PC-9 (cell line): ENCODE measurements around the gene STARD10. TPM values are rescaled to one million over a fixed set of nuclear protein-coding genes. Genes with fewer than 3 reads are reported as not detected.

Experiments used
- BruUV-seq: library from RNA; stranded (reverse); fragments of 400-500 nt; replicated peaks from 2 replicates; lab custom pipeline; 2021; lab: Mats Ljungman, UMichigan
- CTCF ChIA-PET: fragments of 300-600 bp; sonication (Branson Sonifier 250); formaldehyde crosslinking; loops from one replicate; lab custom pipeline; 2022; ENCODE audit warnings: antibody characterized with exemption; lab: Charles Lee
- POLR2A ChIA-PET: fragments of 300-600 bp; sonication (Branson Sonifier 250); formaldehyde crosslinking; loops from one replicate; lab custom pipeline; 2022; ENCODE audit warnings: antibody characterized with exemption; ENCODE audit not compliant: unreplicated experiment; lab: Charles Lee
- DNase-seq, 2 experiments: peaks; one replicate each; pipeline versions ENCODE4 v3.0.0 to v3.0.0-alpha.2; 2015 to 2022; ENCODE audit warnings: mixed read lengths in 1 of 2
- H2AFZ ChIP-seq: fragments of 200-600 bp; sonication (generic); 2 replicates; pipeline ENCODE4 v1.8.1; 2017; ENCODE audit warnings: antibody characterized with exemption
- H3F3A ChIP-seq: fragments of 200-600 bp; sonication (generic); 2 replicates; pipeline ENCODE4 v1.8.1; 2017; ENCODE audit warnings: antibody characterized with exemption, mild to moderate bottlenecking, low read depth; ENCODE audit not compliant: insufficient read depth
- H3K27ac ChIP-seq: fragments of 200-600 bp; sonication (generic); 2 replicates; pipeline ENCODE4 v1.6.1; 2016; ENCODE audit warnings: mixed run types
- H3K27me3 ChIP-seq: fragments of 200-600 bp; sonication (generic); 2 replicates; pipeline ENCODE4 v1.6.1; 2016; ENCODE audit warnings: low read depth, mixed run types; ENCODE audit not compliant: insufficient read depth
- H3K36me3 ChIP-seq: fragments of 200-600 bp; sonication (generic); 2 replicates; pipeline ENCODE4 v1.6.1; 2016; ENCODE audit warnings: low read depth, mixed run types
- H3K4me1 ChIP-seq: fragments of 200-600 bp; sonication (generic); replicated peaks from 2 replicates; pipeline ENCODE4 v1.6.1; 2016; ENCODE audit warnings: mixed run types; ENCODE audit not compliant: insufficient read depth
- H3K4me2 ChIP-seq: fragments of 200-600 bp; sonication (generic); 2 replicates; pipeline ENCODE4 v1.6.1; 2017; ENCODE audit warnings: mixed run types
- H3K4me3 ChIP-seq: fragments of 200-600 bp; sonication (generic); 2 replicates; pipeline ENCODE4 v1.6.1; 2016; ENCODE audit warnings: mixed run types
- H3K79me2 ChIP-seq: fragments of 200-600 bp; sonication (generic); 2 replicates; pipeline ENCODE4 v1.6.1; 2017; ENCODE audit warnings: low read depth, mixed run types
- H3K9me2 ChIP-seq: fragments of 200-600 bp; sonication (generic); 2 replicates; pipeline ENCODE4 v1.8.1; 2017; ENCODE audit warnings: mild to moderate bottlenecking; ENCODE audit not compliant: insufficient read depth
- H3K9me3 ChIP-seq: fragments of 200-600 bp; sonication (generic); 2 replicates; pipeline ENCODE4 v1.8.1; 2016; ENCODE audit warnings: low read depth; ENCODE audit not compliant: insufficient read depth
- H4K20me1 ChIP-seq: fragments of 200-600 bp; sonication (generic); 2 replicates; pipeline ENCODE4 v1.8.1; 2017; ENCODE audit not compliant: insufficient read depth
- EZH2 ChIP-seq: fragments of 200-600 bp; sonication (generic); IDR thresholded peaks from 2 replicates; pipeline ENCODE4 v1.8.0; 2017; ENCODE audit warnings: antibody characterized with exemption, low read depth
- intact Hi-C: fragments of 100-400 bp; cut with micrococcal nuclease; formaldehyde crosslinking; loops from one replicate; pipeline ENCODE4 v1.10.0; 2022; ENCODE audit not compliant: unreplicated experiment
- total RNA-seq: library from RNA; stranded (reverse); gene quantifications from 2 replicates; pipeline ENCODE4 v1.2.3, GENCODE V29; 2021
- TF ChIP-seq, protein P1 (sequence below): fragments of 200-600 bp; sonication (generic); conservative IDR thresholded peaks from 2 replicates; pipeline ENCODE4 v1.6.1; 2017; ENCODE audit warnings: mixed run types, antibody characterized with exemption, mild to moderate bottlenecking, moderate library complexity

STARD10 gene
- total RNA-seq, 1 experiment from 2014 or later = 145 TPM

DNA sequence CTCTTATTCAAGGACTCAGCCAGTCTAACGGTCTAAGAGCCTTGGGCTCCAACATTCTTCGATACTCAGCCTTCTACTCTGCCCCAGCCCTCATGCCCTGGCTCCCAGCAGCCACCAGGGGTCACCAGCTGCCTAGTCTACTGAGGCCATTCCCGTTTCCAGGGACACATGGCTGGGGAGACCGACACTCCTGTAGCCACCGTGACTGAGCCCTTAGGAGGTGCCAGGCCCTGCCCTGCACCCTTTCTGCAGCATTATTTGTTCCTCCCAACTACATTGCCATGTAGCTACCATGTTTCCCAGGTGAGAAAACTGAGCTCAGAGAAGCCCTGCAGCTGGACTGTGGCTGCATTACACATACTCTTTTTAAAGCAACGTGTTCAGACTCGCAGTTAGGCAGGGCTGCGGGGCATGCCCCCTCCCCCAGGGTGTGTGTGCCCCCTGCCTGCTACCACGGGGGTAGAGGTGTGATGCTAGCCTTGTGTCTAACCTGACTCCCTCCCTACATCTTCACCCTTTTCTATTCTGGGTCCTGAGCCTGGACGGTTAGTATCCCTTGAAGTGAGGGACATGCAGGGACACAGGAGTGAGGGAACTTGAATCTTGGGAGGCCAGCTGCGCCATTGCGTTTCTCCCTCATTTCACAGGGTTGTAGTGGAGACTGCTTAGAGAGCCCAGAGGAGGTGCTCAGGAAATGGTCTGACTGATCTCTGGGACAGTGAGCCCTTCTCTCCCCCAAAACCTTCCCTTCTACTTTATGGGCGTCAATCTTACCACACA, 37.9 kb upstream of the STARD10 start:
- Histone ChIP-seq H3K4me1 (0 out of 2 replicates have a peak, but pooled peaks cover 4% of the 10 kb centered on the region), H3F3A (peaks cover 6% of the 10 kb centered on the region; the same call in 1 of the 2 replicates), H3K4me2 (no peak overlapping the region), H3K9me3 (no peaks in the 10 kb centered on the region), H3K27me3 (no peaks in the 10 kb centered on the region), H2AFZ (no peak overlapping the region), H3K27ac (no peak overlapping the region), H3K79me2 (no peaks in the 10 kb centered on the region), H3K36me3 (no peaks in the 10 kb centered on the region), H3K4me3 (no peak overlapping the region), H4K20me1 (no peaks in the 10 kb centered on the region), H3K9me2 (no peaks in the 10 kb centered on the region)
- no peak for TF ChIP-seq EZH2
- TF ChIP-seq, protein P1, sequence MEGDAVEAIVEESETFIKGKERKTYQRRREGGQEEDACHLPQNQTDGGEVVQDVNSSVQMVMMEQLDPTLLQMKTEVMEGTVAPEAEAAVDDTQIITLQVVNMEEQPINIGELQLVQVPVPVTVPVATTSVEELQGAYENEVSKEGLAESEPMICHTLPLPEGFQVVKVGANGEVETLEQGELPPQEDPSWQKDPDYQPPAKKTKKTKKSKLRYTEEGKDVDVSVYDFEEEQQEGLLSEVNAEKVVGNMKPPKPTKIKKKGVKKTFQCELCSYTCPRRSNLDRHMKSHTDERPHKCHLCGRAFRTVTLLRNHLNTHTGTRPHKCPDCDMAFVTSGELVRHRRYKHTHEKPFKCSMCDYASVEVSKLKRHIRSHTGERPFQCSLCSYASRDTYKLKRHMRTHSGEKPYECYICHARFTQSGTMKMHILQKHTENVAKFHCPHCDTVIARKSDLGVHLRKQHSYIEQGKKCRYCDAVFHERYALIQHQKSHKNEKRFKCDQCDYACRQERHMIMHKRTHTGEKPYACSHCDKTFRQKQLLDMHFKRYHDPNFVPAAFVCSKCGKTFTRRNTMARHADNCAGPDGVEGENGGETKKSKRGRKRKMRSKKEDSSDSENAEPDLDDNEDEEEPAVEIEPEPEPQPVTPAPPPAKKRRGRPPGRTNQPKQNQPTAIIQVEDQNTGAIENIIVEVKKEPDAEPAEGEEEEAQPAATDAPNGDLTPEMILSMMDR = peak; percentile 97
- DNase-seq = peak; percentile 61 to 85
- intact Hi-C loops = loop anchor here (1.0 to 5.0 kb wide), 5 partner anchors 347 to 556 kb away; no protein-coding TSS in a partner anchor
- ChIA-PET CTCF (interaction anchor here (0.6 to 2.5 kb wide), 5 partner anchors 106 to 543 kb away, joined by 3 to 22 read pairs (median 3); no protein-coding TSS in a partner anchor), POLR2A (interaction anchor here (0.7 kb wide), 1 partner anchor 150 kb away, joined by 3 read pairs; no protein-coding TSS in a partner anchor)
- BruUV-seq = no TSS peak

GRCh38 chr11:72829884-72830533, 36.2 kb upstream of the STARD10 start:
- Histone ChIP-seq H3K79me2 (no peaks in the 10 kb centered on the region), H3K4me1 (0 out of 2 replicates have a peak, but pooled peaks cover 4% of the 10 kb centered on the region), H3K4me3 (no peak overlapping the region), H3F3A (peaks cover 6% of the 10 kb centered on the region; the same call in 1 of the 2 replicates), H3K27ac (no peak overlapping the region), H3K9me3 (no peaks in the 10 kb centered on the region), H2AFZ (no peak overlapping the region), H3K9me2 (no peaks in the 10 kb centered on the region), H3K36me3 (no peaks in the 10 kb centered on the region), H4K20me1 (no peaks in the 10 kb centered on the region), H3K4me2 (no peak overlapping the region), H3K27me3 (no peaks in the 10 kb centered on the region)
- BruUV-seq = no TSS peak
- no peak for TF ChIP-seq EZH2
- TF ChIP-seq, protein P1 = no peak
- ChIA-PET POLR2A (no interaction called here), CTCF (no interaction called here)
- intact Hi-C loops = loop anchor here (5.0 kb wide), 1 partner anchor 557 kb away; no protein-coding TSS in a partner anchor
- DNase-seq = no peak

GRCh38 chr11:72829178-72829577, 35.3 kb upstream of the STARD10 start:
- H3K4me3 ChIP-seq = no peak overlapping the region
- no TSS peak for BruUV-seq
- no peak for DNase-seq
- no peak overlapping the region for H3K27ac ChIP-seq
- no peak overlapping the region for H3K4me2 ChIP-seq
- no peaks in the 10 kb centered on the region for H3K36me3 ChIP-seq
- H4K20me1 ChIP-seq = no peaks in the 10 kb centered on the region
- H3K79me2 ChIP-seq = no peaks in the 10 kb centered on the region
- no peaks in the 10 kb centered on the region for H3K9me3 ChIP-seq
- H2AFZ ChIP-seq = no peak overlapping the region
- peaks cover 6% of the 10 kb centered on the region; the same call in 1 of the 2 replicates for H3F3A ChIP-seq
- H3K27me3 ChIP-seq = no peaks in the 10 kb centered on the region
- intact Hi-C loops = no loop called here
- CTCF ChIA-PET = interaction anchor here (0.6 to 1.8 kb wide), 2 partner anchors 104 to 366 kb away, joined by 3 to 18 read pairs; no protein-coding TSS in a partner anchor
- H3K4me1 ChIP-seq = 0 out of 2 replicates have a peak, but pooled peaks cover 4% of the 10 kb centered on the region
- no peak for TF ChIP-seq EZH2
- TF ChIP-seq, protein P1 = no peak
- H3K9me2 ChIP-seq = no peaks in the 10 kb centered on the region
- POLR2A ChIA-PET = no interaction called here
